Measurements from ENCODE around the gene CDHR4. TPM values are rescaled to one million over a fixed set of nuclear protein-coding genes. Genes with fewer than 3 reads are reported as not detected.
"Not testable (repeated sequence)": the region's sequence is repeated elsewhere in the genome, so short reads cannot be mapped to it uniquely, and the experiment has no call there.

CDHR4 gene
- total and polyA plus RNA-seq, 9 donors = 0.16 to 37.7 (median 2.6) TPM; not detected in 3

- no peak for TF ChIP-seq POLR2A (IDR thresholded peaks at IDR 0.05)
- no peak for TF ChIP-seq EP300 (IDR thresholded peaks at IDR 0.05)
- TF ChIP-seq CTCF (IDR thresholded peaks at IDR 0.05) = no peak
- no peaks in the 10 kb centered on the region for H3K27me3 ChIP-seq
- H3K9me3 ChIP-seq = no peaks in the 10 kb centered on the region
- no peak overlapping the region for H3K27ac ChIP-seq
- intact Hi-C loops (cut with DNase I) = no loop called here
- no peaks in the 10 kb centered on the region for H3K36me3 ChIP-seq
- no peak overlapping the region for H3K4me3 ChIP-seq
- H3K4me1 ChIP-seq (ENCODE audit: insufficient read depth) = peaks cover 11% of the 10 kb centered on the region
- 88 to 92% (median 90%) methylated on average over 5 of the region's 5 CpGs for WGBS, 3 donors
- DNase-seq = peak in 2 of 5 donors; percentile 1 to 4
Observed at GRCh38 chr3:49779358-49780079, 20.2 kb downstream of the CDHR4 start.

GRCh38 chr3:49776101-49776500, 23.6 kb downstream of the CDHR4 start:
- H3K4me1 ChIP-seq (ENCODE audit: insufficient read depth); intact Hi-C loops (cut with DNase I); H3K27me3 ChIP-seq; H3K9me3 ChIP-seq; H3K4me3 ChIP-seq; H3K36me3 ChIP-seq; H3K27ac ChIP-seq: not testable (repeated sequence)
- 86 to 88% (median 88%) methylated on average over 8 of the region's 8 CpGs for WGBS, 3 donors
- peak in 1 of 5 donors; percentile 3 for DNase-seq

GRCh38 chr3:49775538-49775937, 24.1 kb downstream of the CDHR4 start:
- H3K4me3 ChIP-seq = no peak overlapping the region

GRCh38 chr3:49772703-49773102, 27.0 kb downstream of the CDHR4 start:
- Histone ChIP-seq H3K4me1 (ENCODE audit: insufficient read depth) (peaks cover 13% of the 10 kb centered on the region), H3K36me3 (no peaks in the 10 kb centered on the region), H3K9me3 (no peaks in the 10 kb centered on the region), H3K4me3 (no peak overlapping the region), H3K27ac (no peak overlapping the region), H3K27me3 (no peaks in the 10 kb centered on the region)
- intact Hi-C loops (cut with DNase I) = no loop called here
- peak in 1 of 5 donors; percentile 1 for DNase-seq
- WGBS, 3 donors = 90 to 94% (median 93%) methylated on average over 2 of the region's 2 CpGs
- TF ChIP-seq EP300 (IDR thresholded peaks at IDR 0.05) (no peak), CTCF (IDR thresholded peaks at IDR 0.05) (no peak), POLR2A (IDR thresholded peaks at IDR 0.05) (no peak)

More at GRCh38 chr3:49775538-49775937, 24.1 kb downstream of the CDHR4 start:
- intact Hi-C loops (cut with DNase I) = no loop called here
- H3K4me1 ChIP-seq (ENCODE audit: insufficient read depth) = peaks cover 7% of the 10 kb centered on the region
- H3K36me3 ChIP-seq = no peaks in the 10 kb centered on the region
- no peaks in the 10 kb centered on the region for H3K27me3 ChIP-seq
- WGBS, 3 donors = 33 to 47% (median 36%) methylated on average over 3 of the region's 3 CpGs
- no peak for TF ChIP-seq POLR2A (IDR thresholded peaks at IDR 0.05)
- no peak for TF ChIP-seq EP300 (IDR thresholded peaks at IDR 0.05)
- DNase-seq = peak in 2 of 5 donors; percentile 16 to 35
- H3K27ac ChIP-seq = no peak overlapping the region
- H3K9me3 ChIP-seq = no peaks in the 10 kb centered on the region

GRCh38 chr3:49771340-49771938, 28.2 kb downstream of the CDHR4 start:
- Histone ChIP-seq H3K36me3 (no peaks in the 10 kb centered on the region), H3K4me1 (ENCODE audit: insufficient read depth) (peaks cover 13% of the 10 kb centered on the region), H3K9me3 (no peaks in the 10 kb centered on the region), H3K4me3 (no peak overlapping the region), H3K27me3 (no peaks in the 10 kb centered on the region), H3K27ac (no peak overlapping the region)
- 61 to 79% (median 67%) methylated on average over 1 of the region's 1 CpG for whole genome bisulfite sequencing, 3 donors
- no peak for DNase-seq
- TF ChIP-seq POLR2A (IDR thresholded peaks at IDR 0.05) = no peak
- no peak for TF ChIP-seq EP300 (IDR thresholded peaks at IDR 0.05)
- no peak for TF ChIP-seq CTCF (IDR thresholded peaks at IDR 0.05)
- intact Hi-C loops (cut with DNase I) = no loop called here

Measured in ovary (tissue), 9 donors.